K562 (cell line): ENCODE data around the gene RPEL1.

Experiments
- CREB1 ChIP-seq, 2 experiments: sonication (generic) in 1 of 2; formaldehyde crosslinking in 1 of 2; IDR thresholded peaks; 2 replicates each; pipeline versions ENCODE4 v1.6.1 to v1.8.0; 2012 to 2022; ENCODE audit warnings: inconsistent platforms in 1 of 2, mild to moderate bottlenecking in 1 of 2, missing genetic modification reagents in 1 of 2, moderate library complexity in 1 of 2
- MYC ChIP-seq, 2 experiments: fragments of 250-450 bp in 1 of 2; sonication (Bioruptor Pico) in 1 of 2; IDR thresholded peaks; 2 replicates each; pipeline versions ENCODE4 v1.5.1 to v1.6.1; 2012 to 2021; ENCODE audit warnings: low read depth in 2 of 2, borderline replicate concordance in 1 of 2, improper control_type of control experiment in 1 of 2, low read length in 1 of 2, mild to moderate bottlenecking in 1 of 2, moderate library complexity in 1 of 2
- SMC3 ChIP-seq: conservative IDR thresholded peaks from 2 replicates; pipeline ENCODE4 v1.6.1; 2011; ENCODE audit warnings: low read depth, low read length, improper control_type of control experiment; ENCODE audit not compliant: insufficient read depth
- SPI1 ChIP-seq: IDR thresholded peaks from 2 replicates; pipeline ENCODE4 v1.6.1; 2011; ENCODE audit warnings: low read depth, low read length, control low read depth, borderline replicate concordance
- TCF7 ChIP-seq: sonication (generic); IDR thresholded peaks from 2 replicates; pipeline ENCODE4 v1.6.1; 2016; ENCODE audit warnings: antibody characterized with exemption, borderline replicate concordance
- XRCC5 ChIP-seq: fragments of 200-400 bp; formaldehyde crosslinking; IDR thresholded peaks from 2 replicates; pipeline ENCODE4 v1.6.1; 2017; ENCODE audit warnings: low read depth, mild to moderate bottlenecking, low read length
- ZFP36 ChIP-seq: fragments of 150-350 bp; IDR thresholded peaks from 2 replicates; pipeline ENCODE4 v1.6.1; 2018; ENCODE audit warnings: low read length, low read depth; ENCODE audit not compliant: partially characterized antibody
- ZNF431 ChIP-seq: sonication (generic); formaldehyde crosslinking; IDR thresholded peaks from 2 replicates; pipeline ENCODE4 v1.8.0; 2022; ENCODE audit warnings: mild to moderate bottlenecking, missing genetic modification reagents

GRCh38 chr10:103199488-103199887 lies 46.2 kb upstream of the RPEL1 start:
- no peak for TF ChIP-seq CREB1 (IDR thresholded peaks at IDR 0.05)
- TF ChIP-seq CREB1 (CRISPR knock-in tag; IDR thresholded peaks at IDR 0.05), result no peak
- no peak for TF ChIP-seq ZFP36
- TF ChIP-seq ZNF431, result no peak
- no peak for TF ChIP-seq SMC3
- no peak for TF ChIP-seq SPI1
- no peak for TF ChIP-seq MYC (IDR thresholded peaks at IDR 0.05; ENCODE audit: low read depth, low read length)
- no peak for TF ChIP-seq MYC (CRISPR knock-in tag; IDR thresholded peaks at IDR 0.05; ENCODE audit: borderline replicate concordance, low read depth)
- no peak for TF ChIP-seq TCF7
- no peak for TF ChIP-seq XRCC5
